Naive thymus-derived CD4-positive, alpha-beta T cell (primary cell): Measurements from ENCODE around the gene ATP13A2. TPM values are rescaled to one million over a fixed set of nuclear protein-coding genes. Genes with fewer than 3 reads are reported as not detected.

ENCODE experiments used
- ATAC-seq: fragments of 150-1000 bp; cut with Tn5 transposase; 2 replicates; pipeline ENCODE4 v1.10.0; 2021; ENCODE audit warnings: mild to moderate bottlenecking, moderate library complexity
- CTCF ChIA-PET: fragments of 350-600 bp; sonication (Branson Sonifier 250); formaldehyde crosslinking; loops from one replicate; lab custom pipeline; 2021; ENCODE audit warnings: antibody characterized with exemption; lab: Charles Lee
- POLR2A ChIA-PET: fragments of 350-600 bp; sonication (Branson Sonifier 250); formaldehyde crosslinking; loops from one replicate; lab custom pipeline; 2021; ENCODE audit warnings: antibody characterized with exemption, inconsistent platforms; lab: Charles Lee
- DNase-seq, 9 donors: peaks; one replicate each; pipeline versions ENCODE4 v3.0.0 to v3.0.0-alpha.2; 2020 to 2022; ENCODE audit warnings: mixed read lengths in 1 of 9
- H3K27ac ChIP-seq: one replicate; pipeline ENCODE4 v1.7.0; 2013; ENCODE audit warnings: mild to moderate bottlenecking, low read depth, low read length, moderate library complexity
- H3K27me3 ChIP-seq, 2 donors: one replicate each; pipeline ENCODE4 v1.7.0; 2013; ENCODE audit warnings: low read length in 2 of 2, mild to moderate bottlenecking in 2 of 2, moderate library complexity in 2 of 2; ENCODE audit not compliant: control insufficient read depth in 2 of 2, insufficient read depth in 2 of 2
- H3K36me3 ChIP-seq, 3 experiments: 1 replicate in 2 of 3; 2 replicates in 1 of 3; pipeline ENCODE4 v1.7.0; 2013; ENCODE audit warnings: low read length in 3 of 3, mild to moderate bottlenecking in 3 of 3, moderate library complexity in 1 of 3; ENCODE audit not compliant: insufficient read depth in 3 of 3, control insufficient read depth in 2 of 3
- H3K4me1 ChIP-seq, 2 donors: one replicate each; pipeline ENCODE4 v1.7.0; 2013; ENCODE audit warnings: low read length in 2 of 2, mild to moderate bottlenecking in 2 of 2, moderate library complexity in 1 of 2; ENCODE audit not compliant: control insufficient read depth in 2 of 2, insufficient read depth in 2 of 2
- H3K4me3 ChIP-seq: 2 replicates; pipeline ENCODE4 v1.7.0; 2013; ENCODE audit warnings: mild to moderate bottlenecking, low read length
- H3K9me3 ChIP-seq, 3 experiments: 1 replicate in 2 of 3; 2 replicates in 1 of 3; pipeline ENCODE4 v1.7.0; 2013; ENCODE audit warnings: low read length in 3 of 3; ENCODE audit not compliant: control insufficient read depth in 2 of 3
- H3K27ac Mint-ChIP-seq, 9 donors: one replicate each; pipeline ENCODE4 v1.8.0; 2020 to 2022; ENCODE audit warnings: mixed read lengths in 9 of 9, mild to moderate bottlenecking in 8 of 9, moderate library complexity in 5 of 9, inconsistent platforms in 2 of 9
- H3K27me3 Mint-ChIP-seq, 5 donors: one replicate each; pipeline ENCODE4 v1.8.0; 2021 to 2022; ENCODE audit warnings: mixed read lengths in 5 of 5, mild to moderate bottlenecking in 1 of 5
- H3K36me3 Mint-ChIP-seq, 5 donors: one replicate each; pipeline ENCODE4 v1.8.0; 2020 to 2022; ENCODE audit warnings: mixed read lengths in 5 of 5, mild to moderate bottlenecking in 3 of 5, inconsistent platforms in 1 of 5
- H3K4me1 Mint-ChIP-seq, 7 donors: one replicate each; pipeline ENCODE4 v1.8.0; 2020 to 2022; ENCODE audit warnings: mixed read lengths in 7 of 7, mild to moderate bottlenecking in 3 of 7, inconsistent platforms in 1 of 7
- H3K4me3 Mint-ChIP-seq, 10 donors: one replicate each; pipeline ENCODE4 v1.8.0; 2020 to 2022; ENCODE audit warnings: mild to moderate bottlenecking in 10 of 10, mixed read lengths in 10 of 10, moderate library complexity in 6 of 10, inconsistent platforms in 2 of 10
- H3K9me3 Mint-ChIP-seq, 11 donors: one replicate each; pipeline ENCODE4 v1.8.0; 2020 to 2022; ENCODE audit warnings: mixed read lengths in 11 of 11, mild to moderate bottlenecking in 4 of 11, inconsistent platforms in 1 of 11, moderate library complexity in 1 of 11
- intact Hi-C, 2 donors: fragments of 100-400 bp; cut with micrococcal nuclease; formaldehyde crosslinking; loops; one replicate each; pipeline ENCODE4 v1.15.1; 2023
- polyA plus RNA-seq, 2 donors: library from polyadenylated mRNA; unstranded; fragments of 300-500 nt; fragmentation: Illumina TruSeq; gene quantifications; one replicate each; pipeline ENCODE4 v1.2.3, GENCODE V29; 2021
- total RNA-seq, 6 experiments: library from RNA in 5 of 6; stranded (reverse) in 5 of 6; gene quantifications; 1 replicate in 5 of 6; 2 replicates in 1 of 6; pipeline ENCODE4 v1.2.3 and lab custom pipeline; 2021 to 2026

Gene ATP13A2
- total and polyA plus RNA-seq, 7 experiments from 2014 or later, result 25.6 to 59.1 (median 42.1) TPM

- intact Hi-C loops, result no loop called here
- ATAC-seq (no peak), DNase-seq (no peak)
- ChIA-PET POLR2A (no interaction called here), CTCF (no interaction called here)
- Histone ChIP-seq H3K36me3 (peaks cover 0 to 52% (median 28%) of the 10 kb centered on the region in 3 experiments), H3K4me1 (no peaks in the 10 kb centered on the region), H3K27me3 (no peaks in the 10 kb centered on the region), H3K27ac (no peak overlapping the region), H3K4me3 (no peak overlapping the region), H3K9me3 (no peaks in the 10 kb centered on the region)
- Mint-ChIP-seq H3K9me3 (no peaks in the 10 kb centered on the region), H3K27ac (no peak overlapping the region), H3K27me3 (no peaks in the 10 kb centered on the region), H3K4me3 (no peak overlapping the region), H3K4me1 (peaks cover 4 to 24% (median 11%) of the 10 kb centered on the region in 7 donors), H3K36me3 (peaks cover 12 to 32% (median 12%) of the 10 kb centered on the region in 5 donors)
These were observed 27.8 kb upstream of the ATP13A2 start for GRCh38 chr1:17039522-17039921.

- peaks cover 0 to 20% (median 2%) of the 10 kb centered on the region in 5 donors for H3K36me3 Mint-ChIP-seq
- intact Hi-C loops, result no loop called here
- POLR2A ChIA-PET, result no interaction called here
These were observed 21.8 kb upstream of the ATP13A2 start for GRCh38 chr1:17033481-17033880.

GRCh38 chr1:17032741-17033140 is 21.0 kb upstream of the ATP13A2 start:
- Mint-ChIP-seq H3K27ac (no peak overlapping the region), H3K27me3 (no peaks in the 10 kb centered on the region), H3K9me3 (no peaks in the 10 kb centered on the region), H3K4me1 (peaks cover 0 to 8% (median 3%) of the 10 kb centered on the region in 7 donors), H3K4me3 (no peak overlapping the region), H3K36me3 (peaks cover 0 to 21% (median 6%) of the 10 kb centered on the region in 5 donors)
- Histone ChIP-seq H3K4me1 (no peaks in the 10 kb centered on the region), H3K36me3 (peaks cover 0 to 56% (median 9%) of the 10 kb centered on the region in 3 experiments), H3K9me3 (no peaks in the 10 kb centered on the region), H3K27me3 (no peaks in the 10 kb centered on the region), H3K27ac (no peak overlapping the region), H3K4me3 (no peak overlapping the region)
- DNase-seq, result no peak
- ChIA-PET CTCF (no interaction called here), POLR2A (interaction anchor here (0.6 kb wide), 1 partner anchor 11 kb away, joined by 3 read pairs; no protein-coding TSS in a partner anchor)
- no peak for ATAC-seq
- intact Hi-C loops, result no loop called here

More at GRCh38 chr1:17033481-17033880, 21.8 kb upstream of the ATP13A2 start:
- CTCF ChIA-PET, result no interaction called here
- Mint-ChIP-seq H3K27me3 (no peaks in the 10 kb centered on the region), H3K27ac (no peak overlapping the region), H3K4me1 (peaks cover 3 to 13% (median 5%) of the 10 kb centered on the region in 7 donors), H3K4me3 (no peak overlapping the region), H3K9me3 (no peaks in the 10 kb centered on the region)
- H3K36me3 ChIP-seq, result peaks cover 0 to 54% (median 6%) of the 10 kb centered on the region in 3 experiments
- no peaks in the 10 kb centered on the region for H3K27me3 ChIP-seq
- H3K27ac ChIP-seq, result no peak overlapping the region
- no peak for DNase-seq
- no peak for ATAC-seq
- no peak overlapping the region for H3K4me3 ChIP-seq
- H3K4me1 ChIP-seq, result no peaks in the 10 kb centered on the region
- H3K9me3 ChIP-seq, result no peaks in the 10 kb centered on the region

GRCh38 chr1:17031436-17031835 is 19.7 kb upstream of the ATP13A2 start:
- Mint-ChIP-seq H3K9me3 (no peaks in the 10 kb centered on the region), H3K4me1 (peaks cover 0 to 8% (median 0%) of the 10 kb centered on the region in 7 donors), H3K36me3 (peaks cover 0 to 27% (median 11%) of the 10 kb centered on the region in 5 donors), H3K4me3 (no peak overlapping the region), H3K27me3 (no peaks in the 10 kb centered on the region), H3K27ac (peak overlapping the region in 1 of 9 donors; percentile 3)
- ChIA-PET CTCF (no interaction called here), POLR2A (interaction anchor here (0.6 kb wide), 1 partner anchor 15 kb away, joined by 4 read pairs; no protein-coding TSS in a partner anchor)
- H3K4me3 ChIP-seq, result no peak overlapping the region
- H3K27me3 ChIP-seq, result no peaks in the 10 kb centered on the region
- H3K9me3 ChIP-seq, result no peaks in the 10 kb centered on the region
- no peak for ATAC-seq
- H3K27ac ChIP-seq, result no peak overlapping the region
- no peak for DNase-seq
- peaks cover 4 to 69% (median 14%) of the 10 kb centered on the region in 3 experiments for H3K36me3 ChIP-seq
- intact Hi-C loops, result no loop called here
- no peaks in the 10 kb centered on the region for H3K4me1 ChIP-seq

GRCh38 chr1:17030206-17030605 is 18.5 kb upstream of the ATP13A2 start:
- Mint-ChIP-seq H3K4me3 (no peak overlapping the region), H3K4me1 (peaks cover 0 to 7% (median 0%) of the 10 kb centered on the region in 7 donors), H3K9me3 (no peaks in the 10 kb centered on the region), H3K27ac (no peak overlapping the region), H3K36me3 (peaks cover 0 to 27% (median 11%) of the 10 kb centered on the region in 5 donors), H3K27me3 (no peaks in the 10 kb centered on the region)
- CTCF ChIA-PET, result no interaction called here
- Histone ChIP-seq H3K27me3 (no peaks in the 10 kb centered on the region), H3K36me3 (peaks cover 9 to 81% (median 14%) of the 10 kb centered on the region in 3 experiments), H3K9me3 (no peaks in the 10 kb centered on the region), H3K27ac (no peak overlapping the region), H3K4me3 (no peak overlapping the region), H3K4me1 (no peaks in the 10 kb centered on the region)
- ATAC-seq, result no peak
- POLR2A ChIA-PET, result no interaction called here
- intact Hi-C loops, result no loop called here
- DNase-seq, result no peak

GRCh38 chr1:17028662-17029188 is 17.0 kb upstream of the ATP13A2 start:
- no peaks in the 10 kb centered on the region for H3K4me1 ChIP-seq
- no peak for ATAC-seq
- H3K27ac ChIP-seq, result no peak overlapping the region
- no peaks in the 10 kb centered on the region for H3K9me3 Mint-ChIP-seq
- H3K4me3 ChIP-seq, result no peak overlapping the region
- no peaks in the 10 kb centered on the region for H3K27me3 ChIP-seq
- no peaks in the 10 kb centered on the region for H3K9me3 ChIP-seq
- H3K27me3 Mint-ChIP-seq, result no peaks in the 10 kb centered on the region
- no peak for DNase-seq
- POLR2A ChIA-PET, result interaction anchor here (0.6 kb wide), 1 partner anchor 1403 kb away, joined by 3 read pairs; no protein-coding TSS in a partner anchor
- intact Hi-C loops, result no loop called here
- peaks cover 14 to 85% (median 20%) of the 10 kb centered on the region in 3 experiments for H3K36me3 ChIP-seq
- CTCF ChIA-PET, result no interaction called here
- peak overlapping the region in 1 of 9 donors; percentile 13 for H3K27ac Mint-ChIP-seq
- H3K4me1 Mint-ChIP-seq, result peaks cover 0 to 6% (median 0%) of the 10 kb centered on the region in 7 donors
- no peak overlapping the region for H3K4me3 Mint-ChIP-seq
- H3K36me3 Mint-ChIP-seq, result peaks cover 5 to 37% (median 13%) of the 10 kb centered on the region in 5 donors
